GM12878 (cell line): ENCODE measurements around the gene TMX4.

Source experiments
- ASH2L ChIP-seq: fragments of 300-600, 200-600 bp; sonication (generic); IDR thresholded peaks from 2 replicates; pipeline ENCODE4 v1.6.1; 2017; ENCODE audit warnings: low read depth, mild to moderate bottlenecking, borderline replicate concordance
- CBX5 ChIP-seq: sonication (generic); IDR thresholded peaks from 2 replicates; pipeline ENCODE4 v1.6.1; 2016; ENCODE audit warnings: low read depth, moderate library complexity, mild to moderate bottlenecking, inconsistent platforms
- CEBPB ChIP-seq, 2 experiments: fragments of 150-350 bp in 1 of 2; IDR thresholded peaks; 2 replicates each; pipeline ENCODE4 v1.6.1; 2012 to 2014; ENCODE audit warnings: low read depth in 2 of 2, low read length in 2 of 2, borderline replicate concordance in 1 of 2, inconsistent platforms in 1 of 2
- EP300 ChIP-seq, 2 experiments: fragments of 150-350 bp in 1 of 2; IDR thresholded peaks; 2 replicates each; pipeline ENCODE4 v1.6.1; 2011 to 2012; ENCODE audit warnings: low read depth in 2 of 2, low read length in 2 of 2, borderline replicate concordance in 1 of 2, improper control_type of control experiment in 1 of 2, inconsistent platforms in 1 of 2; ENCODE audit not compliant: control insufficient read depth in 1 of 2
- EZH2 ChIP-seq: IDR thresholded peaks from 2 replicates; pipeline ENCODE4 v1.6.1; 2012; ENCODE audit warnings: low read depth, mild to moderate bottlenecking, control low read depth, inconsistent platforms, low read length, borderline replicate concordance; ENCODE audit not compliant: control insufficient read depth
- POLR2AphosphoS5 ChIP-seq: IDR thresholded peaks from 2 replicates; pipeline ENCODE4 v1.6.1; 2011; ENCODE audit warnings: mild to moderate bottlenecking, low read length, inconsistent platforms
- TCF7 ChIP-seq: IDR thresholded peaks from 2 replicates; pipeline ENCODE4 v1.6.1; 2014; ENCODE audit warnings: antibody characterized with exemption, borderline replicate concordance
- TF ChIP-seq, protein P1 (sequence below), 3 experiments: IDR thresholded peaks in 2 of 3; conservative IDR thresholded peaks in 1 of 3; 2 replicates each; pipeline ENCODE4 v1.5.1; 2011; ENCODE audit warnings: low read depth in 3 of 3, low read length in 3 of 3, mild to moderate bottlenecking in 3 of 3, control low read depth in 2 of 3, moderate library complexity in 2 of 3, inconsistent platforms in 1 of 3, mixed read lengths in 1 of 3; ENCODE audit not compliant: control insufficient read depth in 2 of 3, insufficient read depth in 1 of 3; ENCODE audit errors: extremely low read depth in 1 of 3
- TF ChIP-seq, protein P2 (sequence below): IDR thresholded peaks from 2 replicates; pipeline ENCODE4 v1.6.1; 2011; ENCODE audit warnings: low read depth, low read length, improper control_type of control experiment, borderline replicate concordance
- TF ChIP-seq, protein P3 (sequence below): IDR thresholded peaks from 2 replicates; pipeline ENCODE4 v1.6.1; 2012; ENCODE audit warnings: low read depth, low read length, improper control_type of control experiment
- TF ChIP-seq, protein P4 (sequence below): fragments of 450-650 bp; IDR thresholded peaks from 2 replicates; pipeline ENCODE4 v1.6.1; 2016; ENCODE audit warnings: mild to moderate bottlenecking
- TF ChIP-seq, protein P5 (sequence below): fragments of 450-650 bp; IDR thresholded peaks from 2 replicates; pipeline ENCODE4 v1.6.1; 2017; ENCODE audit warnings: mild to moderate bottlenecking

DNA sequence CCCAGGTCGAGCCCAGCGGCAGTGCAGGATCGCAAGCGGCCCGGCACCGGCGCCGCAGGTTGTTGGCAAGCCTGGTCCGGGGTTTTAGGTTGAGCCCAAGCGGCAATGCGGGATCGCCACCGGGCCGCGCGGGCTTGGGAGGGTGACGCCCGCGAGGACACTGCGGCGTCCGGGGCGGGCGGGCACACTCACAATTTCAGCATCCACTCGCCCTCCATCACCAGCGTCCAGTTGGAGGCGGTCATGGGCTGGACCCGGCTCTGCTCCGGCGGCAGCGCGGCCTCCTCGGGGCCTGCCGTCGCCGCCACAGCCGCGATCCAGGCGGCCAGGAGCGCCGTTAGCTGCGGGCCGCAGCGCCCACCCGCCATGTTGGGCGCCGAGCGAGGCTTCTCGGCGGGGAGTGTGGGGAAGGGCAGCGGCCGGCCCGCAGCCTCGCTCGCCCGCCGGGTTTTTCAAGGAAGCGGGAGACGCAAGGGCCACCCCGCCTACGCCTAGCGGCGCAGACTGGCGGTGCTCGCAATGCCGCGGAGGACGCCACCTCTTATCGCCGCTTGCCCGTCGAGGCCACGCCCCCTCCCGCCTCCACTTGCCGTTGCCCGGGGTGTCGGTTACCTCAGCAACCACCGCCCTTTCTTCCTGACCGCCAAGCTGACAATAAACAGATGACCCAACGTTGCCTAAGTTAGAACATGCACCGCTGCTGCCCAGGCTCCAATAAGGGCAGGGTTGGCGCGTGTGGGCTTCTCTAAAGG is at the start of gene TMX4:
- TF ChIP-seq, protein P1, sequence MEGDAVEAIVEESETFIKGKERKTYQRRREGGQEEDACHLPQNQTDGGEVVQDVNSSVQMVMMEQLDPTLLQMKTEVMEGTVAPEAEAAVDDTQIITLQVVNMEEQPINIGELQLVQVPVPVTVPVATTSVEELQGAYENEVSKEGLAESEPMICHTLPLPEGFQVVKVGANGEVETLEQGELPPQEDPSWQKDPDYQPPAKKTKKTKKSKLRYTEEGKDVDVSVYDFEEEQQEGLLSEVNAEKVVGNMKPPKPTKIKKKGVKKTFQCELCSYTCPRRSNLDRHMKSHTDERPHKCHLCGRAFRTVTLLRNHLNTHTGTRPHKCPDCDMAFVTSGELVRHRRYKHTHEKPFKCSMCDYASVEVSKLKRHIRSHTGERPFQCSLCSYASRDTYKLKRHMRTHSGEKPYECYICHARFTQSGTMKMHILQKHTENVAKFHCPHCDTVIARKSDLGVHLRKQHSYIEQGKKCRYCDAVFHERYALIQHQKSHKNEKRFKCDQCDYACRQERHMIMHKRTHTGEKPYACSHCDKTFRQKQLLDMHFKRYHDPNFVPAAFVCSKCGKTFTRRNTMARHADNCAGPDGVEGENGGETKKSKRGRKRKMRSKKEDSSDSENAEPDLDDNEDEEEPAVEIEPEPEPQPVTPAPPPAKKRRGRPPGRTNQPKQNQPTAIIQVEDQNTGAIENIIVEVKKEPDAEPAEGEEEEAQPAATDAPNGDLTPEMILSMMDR (IDR thresholded peaks at IDR 0.05 in 2 of 3, conservative IDR thresholded peaks at IDR 0.05 in 1 of 3; ENCODE audit: control insufficient read depth in 2 of 3, extremely low read depth in 1 of 3, insufficient read depth in 1 of 3, low read depth in 3 of 3, low read length in 3 of 3), result peak in 2 of 3 experiments; percentile 8 to 36; a peak in 2 of 6 replicates
- TF ChIP-seq CBX5, result no peak
- no peak for TF ChIP-seq TCF7
- TF ChIP-seq, protein P2, sequence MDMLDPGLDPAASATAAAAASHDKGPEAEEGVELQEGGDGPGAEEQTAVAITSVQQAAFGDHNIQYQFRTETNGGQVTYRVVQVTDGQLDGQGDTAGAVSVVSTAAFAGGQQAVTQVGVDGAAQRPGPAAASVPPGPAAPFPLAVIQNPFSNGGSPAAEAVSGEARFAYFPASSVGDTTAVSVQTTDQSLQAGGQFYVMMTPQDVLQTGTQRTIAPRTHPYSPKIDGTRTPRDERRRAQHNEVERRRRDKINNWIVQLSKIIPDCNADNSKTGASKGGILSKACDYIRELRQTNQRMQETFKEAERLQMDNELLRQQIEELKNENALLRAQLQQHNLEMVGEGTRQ, result no peak
- peak; percentile 81 for TF ChIP-seq POLR2AphosphoS5
- TF ChIP-seq, protein P3, sequence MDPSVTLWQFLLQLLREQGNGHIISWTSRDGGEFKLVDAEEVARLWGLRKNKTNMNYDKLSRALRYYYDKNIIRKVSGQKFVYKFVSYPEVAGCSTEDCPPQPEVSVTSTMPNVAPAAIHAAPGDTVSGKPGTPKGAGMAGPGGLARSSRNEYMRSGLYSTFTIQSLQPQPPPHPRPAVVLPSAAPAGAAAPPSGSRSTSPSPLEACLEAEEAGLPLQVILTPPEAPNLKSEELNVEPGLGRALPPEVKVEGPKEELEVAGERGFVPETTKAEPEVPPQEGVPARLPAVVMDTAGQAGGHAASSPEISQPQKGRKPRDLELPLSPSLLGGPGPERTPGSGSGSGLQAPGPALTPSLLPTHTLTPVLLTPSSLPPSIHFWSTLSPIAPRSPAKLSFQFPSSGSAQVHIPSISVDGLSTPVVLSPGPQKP, result no peak
- TF ChIP-seq, protein P4, sequence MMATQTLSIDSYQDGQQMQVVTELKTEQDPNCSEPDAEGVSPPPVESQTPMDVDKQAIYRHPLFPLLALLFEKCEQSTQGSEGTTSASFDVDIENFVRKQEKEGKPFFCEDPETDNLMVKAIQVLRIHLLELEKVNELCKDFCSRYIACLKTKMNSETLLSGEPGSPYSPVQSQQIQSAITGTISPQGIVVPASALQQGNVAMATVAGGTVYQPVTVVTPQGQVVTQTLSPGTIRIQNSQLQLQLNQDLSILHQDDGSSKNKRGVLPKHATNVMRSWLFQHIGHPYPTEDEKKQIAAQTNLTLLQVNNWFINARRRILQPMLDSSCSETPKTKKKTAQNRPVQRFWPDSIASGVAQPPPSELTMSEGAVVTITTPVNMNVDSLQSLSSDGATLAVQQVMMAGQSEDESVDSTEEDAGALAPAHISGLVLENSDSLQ, result peak; percentile 78
- no peak for TF ChIP-seq ASH2L
- peak; percentile 24 to 61; a peak in 2 of 4 replicates for TF ChIP-seq EP300 (IDR thresholded peaks at IDR 0.05; ENCODE audit: borderline replicate concordance in 1 of 2, control insufficient read depth in 1 of 2, low read depth in 2 of 2, low read length in 2 of 2)
- TF ChIP-seq, protein P5, sequence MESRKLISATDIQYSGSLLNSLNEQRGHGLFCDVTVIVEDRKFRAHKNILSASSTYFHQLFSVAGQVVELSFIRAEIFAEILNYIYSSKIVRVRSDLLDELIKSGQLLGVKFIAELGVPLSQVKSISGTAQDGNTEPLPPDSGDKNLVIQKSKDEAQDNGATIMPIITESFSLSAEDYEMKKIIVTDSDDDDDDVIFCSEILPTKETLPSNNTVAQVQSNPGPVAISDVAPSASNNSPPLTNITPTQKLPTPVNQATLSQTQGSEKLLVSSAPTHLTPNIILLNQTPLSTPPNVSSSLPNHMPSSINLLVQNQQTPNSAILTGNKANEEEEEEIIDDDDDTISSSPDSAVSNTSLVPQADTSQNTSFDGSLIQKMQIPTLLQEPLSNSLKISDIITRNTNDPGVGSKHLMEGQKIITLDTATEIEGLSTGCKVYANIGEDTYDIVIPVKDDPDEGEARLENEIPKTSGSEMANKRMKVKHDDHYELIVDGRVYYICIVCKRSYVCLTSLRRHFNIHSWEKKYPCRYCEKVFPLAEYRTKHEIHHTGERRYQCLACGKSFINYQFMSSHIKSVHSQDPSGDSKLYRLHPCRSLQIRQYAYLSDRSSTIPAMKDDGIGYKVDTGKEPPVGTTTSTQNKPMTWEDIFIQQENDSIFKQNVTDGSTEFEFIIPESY, result no peak
- TF ChIP-seq EZH2, result no peak
- no peak for TF ChIP-seq CEBPB (IDR thresholded peaks at IDR 0.05; ENCODE audit: borderline replicate concordance in 1 of 2, low read depth in 2 of 2, low read length in 2 of 2)
